Endothelial cell (in vitro differentiated cells): ENCODE measurements around the gene AP1G2. TPM values are rescaled to one million over a fixed set of nuclear protein-coding genes. Genes with fewer than 3 reads are reported as not detected.

Experiments
- DNase-seq: peaks from one replicate; pipeline ENCODE4 v3.0.0; 2021; ENCODE audit warnings: low spot score
- H3K27ac Mint-ChIP-seq: one replicate; pipeline ENCODE4 v1.8.0; 2021; ENCODE audit warnings: mixed read lengths, inconsistent platforms; ENCODE audit not compliant: unreplicated experiment
- H3K27me3 Mint-ChIP-seq: one replicate; pipeline ENCODE4 v1.8.0; 2021; ENCODE audit warnings: mild to moderate bottlenecking, moderate library complexity, mixed read lengths, inconsistent platforms; ENCODE audit not compliant: unreplicated experiment
- H3K36me3 Mint-ChIP-seq: one replicate; pipeline ENCODE4 v1.8.0; 2021; ENCODE audit warnings: mild to moderate bottlenecking, low read depth, mixed read lengths, inconsistent platforms; ENCODE audit not compliant: unreplicated experiment
- H3K4me1 Mint-ChIP-seq: one replicate; pipeline ENCODE4 v1.8.0; 2021; ENCODE audit warnings: mild to moderate bottlenecking, mixed read lengths, inconsistent platforms; ENCODE audit not compliant: unreplicated experiment
- H3K4me3 Mint-ChIP-seq: one replicate; pipeline ENCODE4 v1.8.0; 2021; ENCODE audit warnings: mild to moderate bottlenecking, mixed read lengths, inconsistent platforms; ENCODE audit not compliant: unreplicated experiment
- H3K9me3 Mint-ChIP-seq: one replicate; pipeline ENCODE4 v1.8.0; 2021; ENCODE audit warnings: mixed read lengths, inconsistent platforms; ENCODE audit not compliant: unreplicated experiment
- long read RNA-seq: library from polyadenylated mRNA; unstranded; transcript quantifications from one replicate; pipeline ENCODE4 v2.0.0, GENCODE V29; 2020; ENCODE audit not compliant: unreplicated experiment
- total RNA-seq: library from RNA; stranded (reverse); fragmentation: NEBNext Ultra II Directional; extraction: Animal tissue kit (Norgen Biotek cat#: 25700); gene quantifications from one replicate; pipeline ENCODE4 v1.2.1, GENCODE V29; 2021; ENCODE audit not compliant: unreplicated experiment
- TF ChIP-seq, protein P1 (sequence below): fragments of 200-600 bp; sonication (generic); IDR thresholded peaks from one replicate; pipeline ENCODE4 v1.5.0; 2021; ENCODE audit warnings: antibody characterized with exemption; ENCODE audit not compliant: unreplicated experiment

Gene AP1G2, protein sequence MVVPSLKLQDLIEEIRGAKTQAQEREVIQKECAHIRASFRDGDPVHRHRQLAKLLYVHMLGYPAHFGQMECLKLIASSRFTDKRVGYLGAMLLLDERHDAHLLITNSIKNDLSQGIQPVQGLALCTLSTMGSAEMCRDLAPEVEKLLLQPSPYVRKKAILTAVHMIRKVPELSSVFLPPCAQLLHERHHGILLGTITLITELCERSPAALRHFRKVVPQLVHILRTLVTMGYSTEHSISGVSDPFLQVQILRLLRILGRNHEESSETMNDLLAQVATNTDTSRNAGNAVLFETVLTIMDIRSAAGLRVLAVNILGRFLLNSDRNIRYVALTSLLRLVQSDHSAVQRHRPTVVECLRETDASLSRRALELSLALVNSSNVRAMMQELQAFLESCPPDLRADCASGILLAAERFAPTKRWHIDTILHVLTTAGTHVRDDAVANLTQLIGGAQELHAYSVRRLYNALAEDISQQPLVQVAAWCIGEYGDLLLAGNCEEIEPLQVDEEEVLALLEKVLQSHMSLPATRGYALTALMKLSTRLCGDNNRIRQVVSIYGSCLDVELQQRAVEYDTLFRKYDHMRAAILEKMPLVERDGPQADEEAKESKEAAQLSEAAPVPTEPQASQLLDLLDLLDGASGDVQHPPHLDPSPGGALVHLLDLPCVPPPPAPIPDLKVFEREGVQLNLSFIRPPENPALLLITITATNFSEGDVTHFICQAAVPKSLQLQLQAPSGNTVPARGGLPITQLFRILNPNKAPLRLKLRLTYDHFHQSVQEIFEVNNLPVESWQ
- 134 TPM for total RNA-seq
- long read RNA-seq, partial matches to known transcripts, result 2 of 28 reads
- long read RNA-seq, other reads (novel, unspliced or antisense), result 19 of 28 reads

DNA sequence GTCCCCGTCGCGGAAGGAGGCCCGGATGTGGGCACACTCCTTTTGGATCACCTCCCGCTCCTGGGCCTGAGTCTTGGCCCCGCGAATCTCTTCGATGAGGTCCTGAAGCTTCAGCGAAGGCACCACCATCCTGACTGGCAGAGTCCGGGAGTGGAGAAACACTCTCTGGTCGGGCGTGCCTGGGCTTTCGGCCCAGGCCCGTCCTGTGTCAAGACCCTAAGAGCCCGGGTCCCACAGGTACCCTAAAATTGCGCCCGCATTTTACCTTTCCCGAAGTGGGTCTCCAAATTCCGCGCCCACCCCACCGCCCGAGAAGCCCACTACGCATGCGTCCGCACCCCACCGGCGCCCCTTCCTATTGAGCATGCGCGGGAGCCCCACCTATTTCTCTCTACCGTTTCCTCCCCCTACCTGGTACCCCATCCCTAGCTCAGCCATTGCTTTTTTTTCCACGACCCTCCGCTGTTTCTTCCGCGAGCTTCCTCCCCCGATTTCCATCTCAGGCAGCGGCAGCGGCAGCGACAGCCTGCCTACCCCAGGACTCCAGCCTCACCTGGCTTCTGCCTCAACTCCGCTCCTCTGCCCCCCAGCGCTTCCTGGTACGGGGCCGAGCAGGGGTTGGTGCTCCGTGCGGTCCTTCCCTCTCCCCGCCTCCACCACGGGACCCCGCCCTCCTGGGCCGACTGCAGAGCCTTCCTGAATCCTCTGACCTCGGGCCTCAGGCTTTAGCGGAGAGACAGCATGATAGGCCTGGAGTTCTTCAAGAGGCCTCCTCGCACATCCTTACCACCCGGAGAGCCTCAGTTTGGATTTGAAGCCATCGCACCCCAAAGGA is at the start of gene AP1G2:
TSS of gene AP1G2 (minus strand) at position 606 of the 835 bp plus-strand sequence. CDS start at position 129, 477 bp downstream.
- Mint-ChIP-seq H3K36me3 (peaks cover 19% of the 10 kb centered on the region), H3K4me1 (peaks cover 36% of the 10 kb centered on the region), H3K27ac (peak within 1 kb of the TSS; percentile 83), H3K4me3 (peak within 1 kb of the TSS; percentile 97), H3K27me3 (peaks cover 18% of the 10 kb centered on the region), H3K9me3 (no peaks in the 10 kb centered on the region)
- TF ChIP-seq, protein P1, sequence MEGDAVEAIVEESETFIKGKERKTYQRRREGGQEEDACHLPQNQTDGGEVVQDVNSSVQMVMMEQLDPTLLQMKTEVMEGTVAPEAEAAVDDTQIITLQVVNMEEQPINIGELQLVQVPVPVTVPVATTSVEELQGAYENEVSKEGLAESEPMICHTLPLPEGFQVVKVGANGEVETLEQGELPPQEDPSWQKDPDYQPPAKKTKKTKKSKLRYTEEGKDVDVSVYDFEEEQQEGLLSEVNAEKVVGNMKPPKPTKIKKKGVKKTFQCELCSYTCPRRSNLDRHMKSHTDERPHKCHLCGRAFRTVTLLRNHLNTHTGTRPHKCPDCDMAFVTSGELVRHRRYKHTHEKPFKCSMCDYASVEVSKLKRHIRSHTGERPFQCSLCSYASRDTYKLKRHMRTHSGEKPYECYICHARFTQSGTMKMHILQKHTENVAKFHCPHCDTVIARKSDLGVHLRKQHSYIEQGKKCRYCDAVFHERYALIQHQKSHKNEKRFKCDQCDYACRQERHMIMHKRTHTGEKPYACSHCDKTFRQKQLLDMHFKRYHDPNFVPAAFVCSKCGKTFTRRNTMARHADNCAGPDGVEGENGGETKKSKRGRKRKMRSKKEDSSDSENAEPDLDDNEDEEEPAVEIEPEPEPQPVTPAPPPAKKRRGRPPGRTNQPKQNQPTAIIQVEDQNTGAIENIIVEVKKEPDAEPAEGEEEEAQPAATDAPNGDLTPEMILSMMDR, result no peak
- DNase-seq, result peak; percentile 84

DNA sequence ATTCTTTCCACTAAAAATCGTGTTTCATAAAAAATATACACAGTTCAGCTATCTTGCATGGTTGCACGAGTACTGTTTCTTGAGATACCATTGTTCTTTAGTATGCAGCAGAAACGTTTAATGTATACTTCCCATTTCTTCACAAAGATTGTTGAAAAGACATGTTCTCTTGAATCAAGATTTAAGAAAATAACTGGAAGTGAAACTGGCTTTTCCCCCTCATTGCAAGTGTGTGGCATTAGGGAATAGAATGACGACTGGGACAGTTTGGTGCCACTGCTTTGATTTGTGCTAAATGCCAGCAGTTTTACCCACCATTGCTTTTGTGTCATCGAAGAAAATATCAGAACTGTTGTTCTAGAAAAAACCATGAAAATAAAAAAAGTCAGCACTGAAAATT is 48.3 kb upstream of the AP1G2 start:
- Mint-ChIP-seq H3K9me3 (no peaks in the 10 kb centered on the region), H3K27ac (no peak overlapping the region), H3K36me3 (no peaks in the 10 kb centered on the region), H3K4me1 (peaks cover 9% of the 10 kb centered on the region), H3K4me3 (no peak overlapping the region), H3K27me3 (peaks cover 3% of the 10 kb centered on the region)
- TF ChIP-seq, protein P1, result no peak
- no peak for DNase-seq

DNA sequence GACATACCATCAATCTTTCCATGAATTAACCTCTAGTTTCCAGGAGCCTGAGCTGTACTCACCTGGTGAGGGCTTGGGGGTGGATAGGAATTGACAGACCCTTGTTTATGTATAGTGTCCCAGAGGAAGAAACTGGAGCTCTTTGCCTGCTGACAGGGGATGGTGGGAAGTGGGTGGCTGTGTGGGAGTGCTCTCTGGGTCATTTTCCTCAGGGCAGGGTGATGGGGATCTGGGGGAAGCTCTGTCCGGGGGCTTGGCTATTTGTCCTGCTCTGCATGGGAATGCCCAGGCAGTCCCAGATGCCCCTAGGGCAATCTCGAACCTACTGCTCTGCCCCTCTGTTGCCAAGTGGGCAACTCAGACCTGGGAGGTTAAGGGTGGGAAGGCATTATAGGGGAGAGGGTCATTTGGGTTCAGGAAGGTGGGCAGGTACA is 46.8 kb upstream of the AP1G2 start:
- Mint-ChIP-seq H3K4me1 (peaks cover 11% of the 10 kb centered on the region), H3K36me3 (no peaks in the 10 kb centered on the region), H3K27me3 (peaks cover 4% of the 10 kb centered on the region), H3K4me3 (no peak overlapping the region), H3K9me3 (no peaks in the 10 kb centered on the region), H3K27ac (no peak overlapping the region)
- TF ChIP-seq, protein P1, result no peak
- no peak for DNase-seq

DNA sequence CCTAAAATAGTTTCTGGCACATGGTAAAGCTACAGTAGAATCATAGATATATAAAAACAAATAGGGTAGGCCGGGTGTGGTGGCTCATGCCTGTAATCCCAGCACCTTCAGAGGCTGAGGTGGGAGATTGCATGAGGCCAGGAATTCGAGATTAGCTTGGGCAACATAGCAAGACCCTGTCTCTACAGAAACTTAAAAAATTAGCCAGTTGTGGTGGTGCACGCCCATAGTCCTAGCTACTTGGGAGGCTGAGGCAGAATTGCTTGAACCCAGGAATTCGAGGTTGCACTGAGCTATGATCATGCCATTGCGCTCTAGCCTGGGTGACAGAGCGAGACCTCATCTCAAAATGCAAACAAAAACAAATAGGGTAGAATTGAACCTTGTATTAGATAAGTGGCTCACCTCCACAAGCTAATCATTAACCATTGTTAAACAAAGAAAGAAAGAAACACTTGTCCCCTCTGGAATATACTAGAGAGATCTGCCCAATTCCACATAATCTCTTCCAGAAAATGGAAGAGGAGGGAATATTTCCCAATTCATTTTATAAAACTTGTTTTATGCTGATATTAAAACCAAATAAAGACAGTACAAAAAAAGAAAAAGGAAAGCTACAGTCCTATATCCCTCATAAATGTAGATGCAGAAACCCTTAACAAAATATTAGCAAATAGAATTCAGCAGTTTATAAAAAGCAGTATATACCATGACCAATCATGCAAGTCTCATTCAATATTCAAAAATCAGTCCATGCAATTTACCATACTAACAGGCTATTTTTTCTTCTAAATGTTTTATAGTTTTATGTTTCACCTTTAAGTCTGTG is 45.9 kb upstream of the AP1G2 start:
- TF ChIP-seq, protein P1, result no peak
- Mint-ChIP-seq H3K4me1 (peaks cover 4% of the 10 kb centered on the region), H3K9me3 (peaks cover 3% of the 10 kb centered on the region), H3K4me3 (no peak overlapping the region), H3K36me3 (peaks cover 4% of the 10 kb centered on the region), H3K27me3 (peaks cover 4% of the 10 kb centered on the region), H3K27ac (no peak overlapping the region)
- DNase-seq, result no peak
